Activated gamma-delta T cell treated with Interleukin-2 at 50 U/mL for 16 hours (primary cell): Measurements from ENCODE around the gene ADGRV1.
"Not testable (repeated sequence)": the region's sequence is repeated elsewhere in the genome, so short reads cannot be mapped to it uniquely, and the experiment has no call there.

ENCODE experiments used
- DNase-seq: peaks from one replicate; pipeline ENCODE4 v3.0.0-alpha.2; 2020

ADGRV1 gene

GRCh38 chr5:90747693-90748092 is 189.1 kb downstream of the ADGRV1 start:
- DNase-seq: no peak

- DNase-seq: no peak
Observed at GRCh38 chr5:90759119-90759518, 200.5 kb downstream of the ADGRV1 start.

GRCh38 chr5:90767710-90768109 is 209.1 kb downstream of the ADGRV1 start:
- no peak for DNase-seq

- DNase-seq: not testable (repeated sequence)
Observed at GRCh38 chr5:90770006-90770541, 211.5 kb downstream of the ADGRV1 start.

GRCh38 chr5:90777959-90778358 is 219.4 kb downstream of the ADGRV1 start:
- no peak for DNase-seq

- peak; percentile 70 for DNase-seq
Observed at GRCh38 chr5:90783460-90784333, 225.1 kb downstream of the ADGRV1 start.

- no peak for DNase-seq
Observed at GRCh38 chr5:90786756-90787155, 228.2 kb downstream of the ADGRV1 start.

- no peak for DNase-seq
Observed at GRCh38 chr5:90792725-90793124, 234.1 kb downstream of the ADGRV1 start.

- no peak for DNase-seq
Observed at GRCh38 chr5:90793183-90793582, 234.6 kb downstream of the ADGRV1 start.

GRCh38 chr5:90796919-90797318 is 238.3 kb downstream of the ADGRV1 start:
- not testable (repeated sequence) for DNase-seq

GRCh38 chr5:90800082-90800481 is 241.5 kb downstream of the ADGRV1 start:
- not testable (repeated sequence) for DNase-seq

- DNase-seq: not testable (repeated sequence)
Observed at GRCh38 chr5:90800515-90800914, 241.9 kb downstream of the ADGRV1 start.

GRCh38 chr5:90802474-90803317 is 244.1 kb downstream of the ADGRV1 start:
- DNase-seq: no peak

GRCh38 chr5:90803381-90803780 is 244.8 kb downstream of the ADGRV1 start:
- DNase-seq: no peak

GRCh38 chr5:90803876-90804275 is 245.3 kb downstream of the ADGRV1 start:
- no peak for DNase-seq

- DNase-seq: no peak
Observed at GRCh38 chr5:90807496-90807895, 248.9 kb downstream of the ADGRV1 start.

GRCh38 chr5:90809311-90810056 is 250.9 kb downstream of the ADGRV1 start:
- DNase-seq: no peak

GRCh38 chr5:90810211-90810610 is 251.6 kb downstream of the ADGRV1 start:
- DNase-seq: no peak

- DNase-seq: no peak
Observed at GRCh38 chr5:90813392-90813791, 254.8 kb downstream of the ADGRV1 start.

GRCh38 chr5:90822062-90822461 is 263.5 kb downstream of the ADGRV1 start:
- DNase-seq: not testable (repeated sequence)

- DNase-seq: no peak
Observed at GRCh38 chr5:90824436-90824835, 265.8 kb downstream of the ADGRV1 start.

GRCh38 chr5:90830058-90830457 is 271.5 kb downstream of the ADGRV1 start:
- DNase-seq: no peak

GRCh38 chr5:90833753-90834152 is 275.2 kb downstream of the ADGRV1 start:
- DNase-seq: no peak
